ENCODE data around the gene NEDD4L.
A peak's percentile ranks its signal among the peaks of the same experiment; 100 is the strongest.
"Not testable (repeated sequence)": the region's sequence is repeated elsewhere in the genome, so short reads cannot be mapped to it uniquely, and the experiment has no call there.

The NEDD4L gene

GRCh38 chr18:58158459-58158858 is 114.4 kb downstream of the NEDD4L start:
- DNase-seq: no peak

DNA sequence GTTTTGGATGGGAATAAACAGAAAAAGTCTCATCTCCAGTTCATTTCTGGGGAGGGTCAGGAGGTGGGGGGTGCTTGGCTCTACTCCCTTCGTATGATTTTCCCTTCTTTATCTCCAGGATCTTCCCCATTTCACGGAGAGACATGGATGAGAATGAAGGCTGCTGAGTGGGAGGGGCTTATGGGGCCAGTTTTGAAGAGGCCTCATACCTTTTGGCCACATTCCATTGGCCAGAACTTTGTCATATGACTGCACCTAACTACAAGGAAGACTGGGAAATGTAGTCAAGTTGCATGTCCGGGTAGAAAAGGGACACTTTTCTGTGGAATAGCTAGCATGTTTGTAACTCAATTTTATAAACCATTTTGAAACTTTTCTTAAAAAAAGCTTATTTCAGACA is 117.6 kb downstream of the NEDD4L start:
- DNase-seq: peak; percentile 18

- no peak for DNase-seq
Observed at GRCh38 chr18:58162127-58162526, 118.1 kb downstream of the NEDD4L start.

- DNase-seq: no peak
Observed at GRCh38 chr18:58163004-58163590, 119.1 kb downstream of the NEDD4L start.

DNA sequence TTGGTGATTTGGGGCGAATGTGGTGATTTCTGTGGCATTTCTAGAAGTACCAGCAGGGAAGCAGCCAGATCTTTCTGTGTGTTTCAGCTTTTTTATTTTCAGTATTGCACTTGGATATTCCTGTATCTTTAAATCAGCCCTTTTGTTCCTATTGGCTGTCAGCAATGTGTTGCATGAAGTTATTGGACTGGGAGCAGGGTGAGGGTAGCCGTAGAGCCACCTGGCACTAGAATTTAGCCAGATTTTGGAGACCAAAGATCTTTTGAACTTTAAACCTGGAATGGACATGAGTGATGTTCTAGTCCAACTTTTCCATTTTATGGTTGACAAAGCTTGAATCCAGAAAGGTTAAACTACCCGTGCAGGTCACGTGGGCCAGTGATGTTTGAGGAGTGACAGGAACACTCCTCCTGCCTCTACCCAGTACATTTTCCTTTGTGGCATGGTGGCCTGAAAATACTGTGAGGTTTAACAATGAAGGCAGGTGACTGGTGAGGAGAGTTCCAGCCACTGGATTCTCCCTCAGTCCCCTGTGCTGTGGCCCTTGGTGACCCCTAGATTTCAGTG is 122.3 kb downstream of the NEDD4L start:
- DNase-seq: no peak

GRCh38 chr18:58167073-58167472 is 123.0 kb downstream of the NEDD4L start:
- DNase-seq: no peak

DNA sequence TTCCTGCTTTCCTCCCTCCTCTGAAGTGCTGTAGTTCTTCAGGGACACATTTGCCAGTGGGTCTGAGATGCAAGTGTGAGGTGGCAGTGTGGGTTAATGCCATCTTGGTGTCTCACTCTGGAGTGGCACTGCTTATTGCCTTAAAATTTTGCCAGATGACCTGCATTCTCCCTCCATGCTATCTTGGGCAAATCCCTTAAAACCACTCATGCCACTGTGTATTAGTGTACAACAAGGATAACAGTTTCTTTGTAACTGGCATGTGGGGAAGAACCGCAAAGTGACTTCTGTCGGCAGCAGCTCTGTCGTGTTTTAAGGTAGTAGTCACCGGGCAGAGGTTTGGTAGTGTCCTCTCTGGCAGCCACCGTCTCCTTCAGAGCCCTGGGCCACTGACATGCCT is 124.2 kb downstream of the NEDD4L start:
- no peak for DNase-seq

DNA sequence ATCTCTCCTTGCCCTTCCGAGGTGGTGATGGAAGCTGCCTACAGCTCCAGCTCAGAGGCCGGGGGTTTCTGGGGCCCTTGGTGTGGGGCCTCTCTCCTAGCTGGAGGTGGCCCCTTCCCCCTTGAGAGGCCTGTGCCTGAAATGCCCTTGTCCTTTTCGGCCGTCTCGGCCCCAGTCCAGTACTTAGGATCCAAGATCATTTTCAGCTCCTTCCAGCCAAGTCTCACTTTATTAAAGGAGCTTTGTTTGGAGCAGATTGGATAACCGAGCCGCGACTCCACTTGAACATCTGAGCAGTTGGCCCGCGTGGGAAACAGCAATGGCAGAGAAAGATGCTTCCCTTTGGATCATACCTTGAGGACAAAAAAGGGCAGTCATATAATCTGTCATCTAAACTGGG is 125.0 kb downstream of the NEDD4L start:
- no peak for DNase-seq

- no peak for DNase-seq
Observed at GRCh38 chr18:58169472-58169871, 125.4 kb downstream of the NEDD4L start.

GRCh38 chr18:58170036-58170435 is 126.0 kb downstream of the NEDD4L start:
- not testable (repeated sequence) for DNase-seq

- no peak for DNase-seq
Observed at GRCh38 chr18:58172031-58172430, 128.0 kb downstream of the NEDD4L start.

GRCh38 chr18:58174285-58174684 is 130.3 kb downstream of the NEDD4L start:
- no peak for DNase-seq

DNA sequence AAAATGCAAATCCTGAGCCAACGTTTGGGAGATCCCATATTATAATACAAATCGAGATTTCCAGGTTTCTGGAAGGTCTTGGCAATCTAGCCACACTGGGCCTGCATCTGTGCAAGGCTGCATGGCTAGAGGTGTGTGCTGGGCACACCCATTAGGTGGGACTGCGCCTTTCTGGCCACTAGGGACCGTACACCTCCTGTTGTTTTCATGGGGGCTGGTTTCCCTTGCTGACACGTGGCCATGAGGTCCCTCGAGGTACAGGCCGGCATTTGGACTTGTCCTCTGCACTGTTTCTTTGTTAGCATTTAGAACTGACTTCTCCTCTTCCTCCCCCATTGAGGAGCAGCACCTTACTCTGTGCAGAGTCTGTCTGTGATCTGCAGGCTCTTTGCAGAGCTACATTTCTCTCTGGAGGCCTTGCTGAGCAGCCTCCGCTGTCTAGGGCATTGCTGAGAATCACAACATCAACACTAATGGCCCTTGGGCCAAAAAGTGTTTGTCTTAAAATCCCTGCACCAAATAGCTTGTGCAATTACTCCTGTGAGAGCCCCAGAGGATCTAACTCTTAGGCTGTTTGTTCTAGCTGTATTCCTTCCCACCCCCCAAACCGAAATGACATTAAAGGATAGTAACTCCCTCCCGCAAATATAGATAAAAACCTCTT is 131.2 kb downstream of the NEDD4L start:
- DNase-seq: no peak

- no peak for DNase-seq
Observed at GRCh38 chr18:58175786-58176176, 131.8 kb downstream of the NEDD4L start.

GRCh38 chr18:58177004-58177717 is 133.1 kb downstream of the NEDD4L start:
- DNase-seq: no peak

DNA sequence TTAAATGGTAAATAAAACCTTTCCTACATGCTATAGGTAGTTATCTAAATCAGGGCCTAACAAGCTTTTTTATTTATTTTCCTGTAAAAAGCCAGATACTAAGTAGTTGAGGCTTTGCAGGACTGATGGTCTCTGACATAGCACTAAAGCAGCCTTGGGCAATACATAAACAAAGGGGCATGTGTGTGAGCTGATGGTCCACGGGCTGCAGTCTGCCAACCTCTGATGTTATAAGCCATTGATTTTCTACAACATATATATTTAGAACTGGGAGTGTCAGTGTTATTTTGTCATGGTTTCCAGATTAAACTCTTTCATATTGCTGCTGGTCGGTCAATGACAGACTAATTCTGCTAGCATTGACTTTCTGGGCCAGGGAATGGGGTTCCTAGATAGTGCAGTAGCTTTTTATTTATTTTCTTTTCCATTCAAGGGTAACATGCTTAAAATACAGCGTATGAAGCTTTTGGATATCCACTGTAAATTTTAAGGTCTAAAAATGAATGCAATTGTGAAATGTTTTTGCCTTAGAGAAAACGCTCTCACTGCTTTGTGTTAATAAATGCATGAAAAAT is 134.0 kb downstream of the NEDD4L start:
- DNase-seq: no peak

GRCh38 chr18:58178511-58178910 is 134.5 kb downstream of the NEDD4L start:
- no peak for DNase-seq

GRCh38 chr18:58180172-58180571 is 136.1 kb downstream of the NEDD4L start:
- peak; percentile 27 for DNase-seq

GRCh38 chr18:58180738-58181353 is 136.8 kb downstream of the NEDD4L start:
- DNase-seq: peak; percentile 72

- DNase-seq: no peak
Observed at GRCh38 chr18:58181988-58182387, 138.0 kb downstream of the NEDD4L start.

DNA sequence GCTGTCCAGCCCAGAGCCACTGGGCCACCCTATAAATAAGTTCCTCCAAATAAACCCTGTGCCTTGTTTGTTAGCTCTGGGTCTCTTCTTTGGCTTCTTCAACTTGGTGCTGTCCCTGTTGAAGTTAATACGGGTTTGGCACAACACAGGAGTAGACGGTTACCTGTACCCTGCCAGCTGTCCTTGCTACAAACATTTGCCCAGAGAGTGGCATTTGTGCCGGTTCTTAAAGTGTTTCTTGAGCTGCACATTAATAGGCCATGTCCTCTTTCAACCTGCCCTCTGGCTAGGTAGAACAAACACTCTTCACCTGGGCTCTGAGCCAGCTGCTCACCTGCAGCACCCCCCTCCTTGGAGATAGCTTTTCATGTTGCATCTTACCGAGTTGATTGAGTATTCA is 139.2 kb downstream of the NEDD4L start:
- DNase-seq: no peak

- peak; percentile 8 for DNase-seq
Observed at GRCh38 chr18:58186258-58186948, 142.4 kb downstream of the NEDD4L start.

DNA sequence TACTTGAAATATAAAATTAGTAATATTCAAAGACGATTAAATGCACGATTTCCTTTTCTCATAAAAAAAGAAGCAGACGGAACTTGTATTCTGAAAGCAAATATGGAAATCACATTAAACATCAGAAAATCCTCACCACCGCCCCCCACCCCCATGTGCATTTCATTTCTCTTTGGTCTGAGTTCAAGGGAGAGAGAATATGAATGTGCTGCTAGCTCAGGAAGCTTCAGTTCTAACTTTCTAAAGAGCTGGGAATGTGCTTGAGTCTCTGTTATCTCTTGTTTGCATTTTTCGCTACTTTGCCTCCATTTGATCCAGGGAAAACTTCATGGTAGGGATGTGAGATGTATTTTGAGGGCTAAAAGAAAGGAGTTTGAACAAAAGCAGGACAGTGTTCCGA is 143.6 kb downstream of the NEDD4L start:
- DNase-seq: no peak
